HG03139 (cell line): Measurements from ENCODE around the gene HIVEP3.

Experiments used
- ATAC-seq: cut with Tn5 transposase; IDR thresholded peaks from one replicate; pipeline ENCODE4 v1.9.1; 2021; ENCODE audit not compliant: unreplicated experiment

HIVEP3 gene

GRCh38 chr1:41591891-41592290, 326.8 kb downstream of the HIVEP3 start:
- no peak for ATAC-seq

- no peak for ATAC-seq
These were observed 328.4 kb downstream of the HIVEP3 start for GRCh38 chr1:41590331-41590730.

GRCh38 chr1:41589395-41589794, 329.3 kb downstream of the HIVEP3 start:
- no peak for ATAC-seq

- no peak for ATAC-seq
These were observed 330.3 kb downstream of the HIVEP3 start for GRCh38 chr1:41588334-41588875.

GRCh38 chr1:41587791-41588190, 330.9 kb downstream of the HIVEP3 start:
- ATAC-seq, result no peak

GRCh38 chr1:41586230-41586629, 332.5 kb downstream of the HIVEP3 start:
- no peak for ATAC-seq

GRCh38 chr1:41583658-41584547, 334.8 kb downstream of the HIVEP3 start:
- ATAC-seq, result no peak

GRCh38 chr1:41582851-41583657, 335.7 kb downstream of the HIVEP3 start:
- ATAC-seq, result no peak

GRCh38 chr1:41582351-41582750, 336.4 kb downstream of the HIVEP3 start:
- ATAC-seq, result no peak

GRCh38 chr1:41582004-41582325, 336.8 kb downstream of the HIVEP3 start:
- no peak for ATAC-seq

- no peak for ATAC-seq
These were observed 337.3 kb downstream of the HIVEP3 start for GRCh38 chr1:41581216-41582003.

GRCh38 chr1:41580520-41581172, 338.1 kb downstream of the HIVEP3 start:
- no peak for ATAC-seq

- ATAC-seq, result no peak
These were observed 338.7 kb downstream of the HIVEP3 start for GRCh38 chr1:41580021-41580420.

- no peak for ATAC-seq
These were observed 339.9 kb downstream of the HIVEP3 start for GRCh38 chr1:41578712-41579335.

GRCh38 chr1:41576620-41577019, 342.1 kb downstream of the HIVEP3 start:
- no peak for ATAC-seq

GRCh38 chr1:41576206-41576605, 342.5 kb downstream of the HIVEP3 start:
- ATAC-seq, result no peak

GRCh38 chr1:41574842-41575241, 343.9 kb downstream of the HIVEP3 start:
- ATAC-seq, result no peak

GRCh38 chr1:41573785-41574713, 344.7 kb downstream of the HIVEP3 start:
- no peak for ATAC-seq

- no peak for ATAC-seq
These were observed 345.5 kb downstream of the HIVEP3 start for GRCh38 chr1:41573194-41573593.
